Karpas-422 (cell line): Measurements from ENCODE around the gene ZNF570. TPM values are rescaled to one million over a fixed set of nuclear protein-coding genes. Genes with fewer than 3 reads are reported as not detected.

ENCODE experiments used
- DNase-seq: peaks from one replicate; pipeline ENCODE4 v3.0.0-alpha.2; 2015
- H2AFZ ChIP-seq: fragments of 200-600 bp; sonication (generic); 2 replicates; pipeline ENCODE4 v1.6.1; 2014; ENCODE audit warnings: antibody characterized with exemption, low read length, mixed read lengths
- H3K27ac ChIP-seq: fragments of 200-600 bp; sonication (generic); 2 replicates; pipeline ENCODE4 v1.5.1; 2014; ENCODE audit warnings: mild to moderate bottlenecking, low read length, moderate library complexity
- H3K27me3 ChIP-seq: fragments of 200-600 bp; sonication (generic); 2 replicates; pipeline ENCODE4 v1.6.1; 2014; ENCODE audit warnings: low read length, mixed read lengths
- H3K36me3 ChIP-seq: fragments of 200-600 bp; sonication (generic); 2 replicates; pipeline ENCODE4 v1.6.1; 2014; ENCODE audit warnings: low read length, mixed read lengths; ENCODE audit not compliant: insufficient read depth
- H3K4me1 ChIP-seq: fragments of 200-600 bp; sonication (generic); 2 replicates; pipeline ENCODE4 v1.6.1; 2014; ENCODE audit warnings: mild to moderate bottlenecking, low read length, mixed read lengths
- H3K4me2 ChIP-seq: fragments of 200-600 bp; sonication (generic); 2 replicates; pipeline ENCODE4 v1.6.1; 2014; ENCODE audit warnings: low read length, low read depth, mild to moderate bottlenecking; ENCODE audit not compliant: poor library complexity, severe bottlenecking
- H3K4me3 ChIP-seq: fragments of 200-600 bp; sonication (generic); 2 replicates; pipeline ENCODE4 v1.5.1; 2014; ENCODE audit warnings: mild to moderate bottlenecking, antibody characterized with exemption, low read length, mixed read lengths
- H3K79me2 ChIP-seq: fragments of 200-600 bp; sonication (generic); 2 replicates; pipeline ENCODE4 v1.6.1; 2014; ENCODE audit warnings: mild to moderate bottlenecking, low read length, mixed read lengths
- H3K9ac ChIP-seq: fragments of 200-600 bp; sonication (generic); 2 replicates; pipeline ENCODE4 v1.6.0; 2014; ENCODE audit warnings: low read length
- H3K9me2 ChIP-seq: fragments of 200-600 bp; sonication (generic), shearing (Covaris generic); replicated peaks from 2 replicates; pipeline ENCODE4 v1.6.0; 2014; ENCODE audit warnings: mild to moderate bottlenecking, low read length, moderate library complexity; ENCODE audit not compliant: insufficient read depth
- H3K9me3 ChIP-seq: fragments of 300-700, 200-600 bp; sonication (generic); 2 replicates; pipeline ENCODE4 v1.6.1; 2014; ENCODE audit warnings: low read length, mixed read lengths
- H4K20me1 ChIP-seq: fragments of 200-600 bp; sonication (generic); 2 replicates; pipeline ENCODE4 v1.6.1; 2014; ENCODE audit warnings: mild to moderate bottlenecking, antibody characterized with exemption, low read length, low read depth; ENCODE audit not compliant: insufficient read depth
- total RNA-seq: library from RNA; depleted of rRNA; stranded (reverse); fragments of >200 nt; shearing (Covaris generic); gene quantifications from 2 replicates; pipeline ENCODE4 v1.2.3, GENCODE V29; 2014; ENCODE audit warnings: low replicate concordance; rRNA removed

The ZNF570 gene
- total RNA-seq, 1 experiment from 2014 or later: 6.8 TPM

DNA sequence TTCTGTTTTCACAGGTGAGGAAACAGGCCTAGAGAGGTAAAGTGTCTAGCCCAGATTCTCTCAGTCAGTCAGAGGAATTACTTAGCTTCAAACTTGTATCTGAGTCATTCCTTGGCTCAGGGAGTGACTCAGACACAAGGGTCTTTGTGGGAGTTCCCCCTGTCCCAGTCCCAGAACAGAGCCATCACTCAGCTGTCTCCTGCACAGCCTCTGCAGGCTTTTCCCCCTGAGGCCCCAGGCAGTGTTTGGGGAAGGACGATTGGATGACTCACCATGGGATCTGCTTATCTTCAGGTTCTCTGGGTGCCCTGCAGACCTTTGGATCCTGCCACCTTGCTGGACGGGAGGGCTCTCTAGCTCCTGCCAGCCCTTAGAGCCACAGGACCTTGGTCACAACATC, 50.7 kb downstream of the ZNF570 start:
- Histone ChIP-seq H4K20me1 (no peaks in the 10 kb centered on the region), H3K36me3 (no peaks in the 10 kb centered on the region; the same call in 1 of the 2 replicates), H3K27me3 (no peaks in the 10 kb centered on the region), H3K4me2 (no peak overlapping the region), H3K9me3 (peaks cover 12% of the 10 kb centered on the region), H3K4me3 (no peak overlapping the region), H3K4me1 (no peaks in the 10 kb centered on the region), H3K79me2 (no peaks in the 10 kb centered on the region), H2AFZ (no peak overlapping the region), H3K27ac (no peak overlapping the region), H3K9ac (no peak overlapping the region), H3K9me2 (no peaks in the 10 kb centered on the region)
- DNase-seq: no peak

DNA sequence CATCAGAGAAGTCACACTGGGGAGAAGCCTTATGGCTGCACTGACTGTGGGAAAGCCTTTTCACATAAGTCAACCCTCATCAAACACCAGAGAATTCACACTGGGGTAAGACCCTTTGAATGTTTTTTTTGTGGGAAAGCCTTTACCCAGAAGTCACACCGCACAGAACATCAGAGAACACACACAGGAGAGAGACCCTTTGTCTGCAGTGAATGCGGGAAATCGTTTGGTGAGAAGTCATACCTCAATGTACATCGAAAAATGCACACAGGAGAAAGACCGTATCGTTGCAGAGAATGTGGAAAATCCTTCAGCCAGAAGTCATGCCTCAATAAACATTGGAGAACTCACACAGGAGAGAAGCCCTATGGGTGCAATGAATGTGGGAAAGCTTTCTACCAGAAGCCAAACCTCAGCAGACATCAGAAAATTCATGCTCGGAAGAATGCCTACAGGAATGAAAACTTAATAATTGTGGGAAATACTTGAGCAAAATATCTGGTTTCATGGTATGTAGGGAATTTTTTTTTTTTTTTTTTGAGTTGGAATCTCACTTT, 68.3 kb downstream of the ZNF570 start:
- Histone ChIP-seq H4K20me1 (no peaks in the 10 kb centered on the region), H3K4me2 (no peak overlapping the region), H3K36me3 (peaks cover 12% of the 10 kb centered on the region; the same call in 1 of the 2 replicates), H3K27ac (no peak overlapping the region), H3K9ac (no peak overlapping the region), H3K79me2 (no peaks in the 10 kb centered on the region), H2AFZ (no peak overlapping the region), H3K9me2 (no peaks in the 10 kb centered on the region), H3K27me3 (no peaks in the 10 kb centered on the region), H3K4me3 (no peak overlapping the region), H3K9me3 (peaks cover 33% of the 10 kb centered on the region), H3K4me1 (no peaks in the 10 kb centered on the region)
- DNase-seq: no peak

Other genes starting within 250 kb of the ZNF570 start
- gene ZNF527, start 98.3 kb upstream of the ZNF570 start, total RNA-seq: 3.2 and 11.0 TPM in 2 replicates
- 13.2 and 16.1 TPM in 2 replicates for gene ZNF569, start 1.9 kb upstream of the ZNF570 start, total RNA-seq
- 2.7 and 4.4 TPM in 2 replicates for gene ZNF793, start 37.6 kb downstream of the ZNF570 start, total RNA-seq
- 7.4 and 10.7 TPM in 2 replicates for gene ZNF571, start 125.4 kb downstream of the ZNF570 start, total RNA-seq
- gene ZNF540, start 125.5 kb downstream of the ZNF570 start, total RNA-seq: 2.4 and 8.7 TPM in 2 replicates
- gene ZFP30, start 186.1 kb downstream of the ZNF570 start, total RNA-seq: 15.4 and 17.8 TPM in 2 replicates